ENCODE results near the gene ADNP2.

The ADNP2 gene

GRCh38 chr18:80088823-80089222 lies 20.2 kb upstream of the ADNP2 start:
- H3K9me3 ChIP-seq (ENCODE audit: control insufficient read depth, low read length), result no peaks in the 10 kb centered on the region
- no peak overlapping the region for H3K4me3 ChIP-seq (ENCODE audit: low read depth, low read length)
- no peaks in the 10 kb centered on the region for H3K4me1 ChIP-seq
- H3K27me3 ChIP-seq (ENCODE audit: control insufficient read depth, insufficient read depth, low read length), result no peaks in the 10 kb centered on the region
- no peak overlapping the region for H2AFZ ChIP-seq
- H3K4me2 ChIP-seq (ENCODE audit: low read length), result no peak overlapping the region
- TF ChIP-seq CTCF (IDR thresholded peaks at IDR 0.05), result no peak
- H3K27ac ChIP-seq, result no peak overlapping the region
- no peaks in the 10 kb centered on the region for H3K79me2 ChIP-seq
- H3K9ac ChIP-seq, result no peak overlapping the region
- H3K36me3 ChIP-seq (ENCODE audit: control insufficient read depth, insufficient read depth, low read length), result no peaks in the 10 kb centered on the region

- no peak overlapping the region for H2AFZ ChIP-seq
- H3K79me2 ChIP-seq, result no peaks in the 10 kb centered on the region
- no peaks in the 10 kb centered on the region for H3K36me3 ChIP-seq (ENCODE audit: control insufficient read depth, insufficient read depth, low read length)
- no peak overlapping the region for H3K27ac ChIP-seq
- no peak overlapping the region for H3K4me3 ChIP-seq (ENCODE audit: low read depth, low read length)
- no peaks in the 10 kb centered on the region for H3K9me3 ChIP-seq (ENCODE audit: control insufficient read depth, low read length)
- TF ChIP-seq CTCF (IDR thresholded peaks at IDR 0.05), result no peak
- no peaks in the 10 kb centered on the region for H3K4me1 ChIP-seq
- H3K27me3 ChIP-seq (ENCODE audit: control insufficient read depth, insufficient read depth, low read length), result no peaks in the 10 kb centered on the region
- H3K4me2 ChIP-seq (ENCODE audit: low read length), result no peak overlapping the region
- no peak overlapping the region for H3K9ac ChIP-seq
These were observed 13.6 kb upstream of the ADNP2 start for GRCh38 chr18:80095414-80095813.

- no peak overlapping the region for H2AFZ ChIP-seq
- no peaks in the 10 kb centered on the region for H3K36me3 ChIP-seq (ENCODE audit: control insufficient read depth, insufficient read depth, low read length)
- no peak overlapping the region for H3K4me2 ChIP-seq (ENCODE audit: low read length)
- no peak overlapping the region for H3K9ac ChIP-seq
- no peaks in the 10 kb centered on the region for H3K27me3 ChIP-seq (ENCODE audit: control insufficient read depth, insufficient read depth, low read length)
- no peaks in the 10 kb centered on the region for H3K9me3 ChIP-seq (ENCODE audit: control insufficient read depth, low read length)
- no peak overlapping the region for H3K27ac ChIP-seq
- H3K79me2 ChIP-seq, result no peaks in the 10 kb centered on the region
- no peak for TF ChIP-seq CTCF (IDR thresholded peaks at IDR 0.05)
- H3K4me3 ChIP-seq (ENCODE audit: low read depth, low read length), result no peak overlapping the region
- H3K4me1 ChIP-seq, result no peaks in the 10 kb centered on the region
These were observed 13.0 kb upstream of the ADNP2 start for GRCh38 chr18:80096032-80096565.

GRCh38 chr18:80097201-80097600 lies 11.9 kb upstream of the ADNP2 start:
- H3K9me3 ChIP-seq (ENCODE audit: control insufficient read depth, low read length), result no peaks in the 10 kb centered on the region
- no peaks in the 10 kb centered on the region for H3K79me2 ChIP-seq
- no peak overlapping the region for H2AFZ ChIP-seq
- H3K4me2 ChIP-seq (ENCODE audit: low read length), result no peak overlapping the region
- no peaks in the 10 kb centered on the region for H3K4me1 ChIP-seq
- no peaks in the 10 kb centered on the region for H3K36me3 ChIP-seq (ENCODE audit: control insufficient read depth, insufficient read depth, low read length)
- no peak for TF ChIP-seq CTCF (IDR thresholded peaks at IDR 0.05)
- H3K4me3 ChIP-seq (ENCODE audit: low read depth, low read length), result no peak overlapping the region
- H3K9ac ChIP-seq, result no peak overlapping the region
- H3K27ac ChIP-seq, result no peak overlapping the region
- no peaks in the 10 kb centered on the region for H3K27me3 ChIP-seq (ENCODE audit: control insufficient read depth, insufficient read depth, low read length)

GRCh38 chr18:80103231-80103630 lies 5.8 kb upstream of the ADNP2 start:
- Histone ChIP-seq H3K27ac (no peak overlapping the region), H3K9me3 (ENCODE audit: control insufficient read depth, low read length) (no peaks in the 10 kb centered on the region), H3K4me1 (peaks cover 3% of the 10 kb centered on the region), H3K4me2 (ENCODE audit: low read length) (no peak overlapping the region), H2AFZ (no peak overlapping the region), H3K4me3 (ENCODE audit: low read depth, low read length) (no peak overlapping the region), H3K36me3 (ENCODE audit: control insufficient read depth, insufficient read depth, low read length) (no peaks in the 10 kb centered on the region), H3K9ac (no peak overlapping the region), H3K79me2 (no peaks in the 10 kb centered on the region), H3K27me3 (ENCODE audit: control insufficient read depth, insufficient read depth, low read length) (no peaks in the 10 kb centered on the region)
- TF ChIP-seq CTCF (IDR thresholded peaks at IDR 0.05), result no peak

All from parathyroid adenoma (tissue), 2 donors.